ENCODE measurements around the gene PRKG1. TPM values are rescaled to one million over a fixed set of nuclear protein-coding genes. Genes with fewer than 3 reads are reported as not detected.
"Not testable (repeated sequence)": the region's sequence is repeated elsewhere in the genome, so short reads cannot be mapped to it uniquely, and the experiment has no call there.

PRKG1 gene
- total RNA-seq, 2 donors from 2014 or later: 94.5 to 96.0 TPM

DNA sequence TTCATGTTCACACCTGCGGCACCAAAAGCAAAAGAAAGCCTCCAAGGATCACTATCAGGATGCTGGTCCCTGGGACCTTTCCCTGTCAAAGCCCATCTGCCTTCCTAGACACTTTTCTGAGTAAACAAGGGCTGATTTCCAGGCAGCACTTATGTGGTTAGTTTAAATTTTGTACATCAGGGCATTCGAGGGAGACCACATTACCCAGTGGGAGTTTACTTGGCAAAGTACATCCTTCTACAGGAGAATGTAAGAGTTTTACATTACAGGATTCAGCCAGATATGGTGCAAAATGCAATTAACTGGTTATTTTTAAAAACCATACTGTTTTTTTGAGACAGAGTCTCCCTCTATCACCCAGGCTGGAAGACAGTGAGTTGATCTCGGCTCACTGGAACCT lies 493.0 kb downstream of the PRKG1 start:
- intact Hi-C loops (cut with DNase I): no loop called here
- no peak for DNase-seq (ENCODE audit: low spot score)

GRCh38 chr10:51569467-51569866 lies 495.2 kb downstream of the PRKG1 start:
- DNase-seq (ENCODE audit: low spot score): no peak
- intact Hi-C loops (cut with DNase I): no loop called here

DNA sequence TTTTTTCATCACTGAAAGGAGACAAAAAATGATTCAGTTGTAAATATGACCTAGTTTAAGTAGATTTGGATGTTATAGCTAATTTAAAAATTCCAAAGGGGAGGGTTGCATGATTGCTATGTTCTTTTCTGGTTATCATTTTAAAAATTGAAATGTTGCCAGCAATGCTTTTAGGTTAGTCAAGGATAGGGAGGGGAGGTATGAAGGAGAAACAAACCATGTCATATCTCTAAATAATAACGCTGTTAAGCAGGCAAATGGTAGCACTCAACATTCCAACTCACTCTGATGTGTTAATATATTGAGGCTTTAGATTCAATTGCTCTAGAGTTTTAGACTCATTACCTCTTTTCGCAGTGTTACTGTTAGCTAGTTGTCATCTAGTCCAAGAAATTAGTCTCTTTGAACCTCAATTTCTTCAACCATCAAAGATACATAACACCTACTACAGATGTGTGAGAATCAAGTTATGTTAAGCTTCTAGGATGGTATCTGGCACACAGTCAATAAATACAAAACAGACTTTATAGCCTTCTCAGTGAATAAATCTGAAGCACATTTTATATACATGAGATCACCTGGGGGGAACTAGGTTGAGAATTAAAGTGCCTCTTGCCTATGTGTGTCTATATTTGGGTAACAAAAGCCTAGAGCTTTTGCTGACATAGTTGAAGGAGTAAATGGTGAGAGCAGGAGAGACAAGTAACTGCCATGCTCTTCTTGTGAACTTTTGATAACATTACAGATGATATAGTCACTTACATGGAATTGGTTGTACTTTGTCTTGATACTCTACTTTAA lies 500.2 kb downstream of the PRKG1 start:
- intact Hi-C loops (cut with DNase I): no loop called here
- DNase-seq (ENCODE audit: low spot score): no peak

GRCh38 chr10:51581196-51581595 lies 506.9 kb downstream of the PRKG1 start:
- intact Hi-C loops (cut with DNase I); DNase-seq (ENCODE audit: low spot score): not testable (repeated sequence)

DNA sequence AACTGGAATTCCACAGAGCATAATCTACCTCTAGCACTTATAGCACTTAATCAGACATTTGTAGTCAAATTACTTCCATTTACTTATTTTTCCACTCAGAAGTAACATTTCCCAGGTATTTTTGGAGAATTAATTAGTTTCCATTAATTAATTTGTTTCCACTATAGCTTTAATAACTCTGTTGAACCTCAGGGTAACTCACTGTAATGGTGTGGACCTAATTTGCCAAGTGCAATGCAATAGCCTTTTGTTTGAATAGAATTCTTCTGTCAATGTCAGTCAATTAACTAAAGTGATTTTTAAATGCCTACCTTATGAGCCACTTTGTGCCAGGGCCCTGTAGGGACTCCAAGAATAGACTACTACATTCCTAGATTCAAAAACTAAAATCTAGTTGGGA lies 509.7 kb downstream of the PRKG1 start:
- intact Hi-C loops (cut with DNase I): no loop called here
- no peak for DNase-seq (ENCODE audit: low spot score)

- no peak for DNase-seq (ENCODE audit: low spot score)
- intact Hi-C loops (cut with DNase I): no loop called here
Observed at GRCh38 chr10:51585742-51586141, 511.5 kb downstream of the PRKG1 start.

DNA sequence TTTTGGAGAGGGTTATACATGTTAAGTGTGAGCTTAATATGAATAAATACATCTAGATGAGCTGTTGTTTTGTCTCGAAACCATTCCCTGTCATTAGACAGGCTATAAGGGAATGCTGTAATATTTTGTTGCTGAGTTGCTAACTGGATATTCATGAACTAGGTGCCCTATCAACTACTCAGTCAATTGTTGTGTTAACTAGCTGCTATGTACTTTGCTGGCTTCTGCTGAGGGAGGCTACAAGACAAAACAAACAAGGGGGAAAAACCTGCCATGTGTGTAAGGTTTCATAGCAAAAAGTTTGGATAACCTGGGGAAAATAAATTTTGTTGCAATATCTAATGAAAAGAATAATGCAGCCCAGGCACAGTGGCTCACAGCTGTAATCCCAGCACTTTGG lies 514.7 kb downstream of the PRKG1 start:
- no peak for DNase-seq (ENCODE audit: low spot score)
- intact Hi-C loops (cut with DNase I): no loop called here

DNA sequence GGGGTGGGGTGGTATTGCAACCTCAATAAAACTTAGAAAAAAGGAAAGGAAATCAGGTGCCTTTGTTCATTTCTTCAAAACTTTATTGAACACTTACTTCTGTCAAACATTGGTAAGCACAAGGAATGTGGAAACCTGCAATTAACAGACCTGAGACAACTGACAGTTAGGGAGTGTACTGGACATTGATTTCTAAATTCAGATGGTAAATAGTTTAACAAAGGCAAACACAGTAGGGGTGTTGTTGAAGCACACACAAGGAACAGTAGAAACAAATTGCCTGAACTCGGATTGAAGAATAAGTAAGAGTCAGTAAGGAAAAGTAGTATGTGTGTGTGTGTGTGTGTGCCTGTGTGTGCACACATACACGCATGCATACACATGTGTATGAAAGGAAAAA lies 516.5 kb downstream of the PRKG1 start:
- DNase-seq (ENCODE audit: low spot score): no peak
- intact Hi-C loops (cut with DNase I): no loop called here

DNA sequence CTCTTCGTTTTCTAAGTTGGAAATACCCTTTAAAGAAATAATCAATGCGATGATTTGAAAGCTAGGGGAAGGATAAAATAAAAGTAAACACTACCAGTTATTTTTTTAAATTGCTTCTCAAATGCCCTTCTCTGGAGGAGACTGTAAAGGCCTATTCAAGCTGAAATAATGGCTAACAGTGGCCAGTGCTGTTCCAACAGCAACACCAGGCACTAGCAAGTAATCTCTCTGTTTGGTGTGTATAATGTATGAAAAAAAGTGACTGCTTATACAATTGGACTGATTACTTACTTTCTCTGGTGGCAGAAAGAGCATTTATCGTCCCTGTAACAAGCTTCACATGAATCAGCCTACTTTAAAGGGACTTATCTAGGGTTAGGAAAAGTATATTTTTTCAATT lies 522.4 kb downstream of the PRKG1 start:
- intact Hi-C loops (cut with DNase I): no loop called here
- no peak for DNase-seq (ENCODE audit: low spot score)

GRCh38 chr10:51599647-51600046 lies 525.4 kb downstream of the PRKG1 start:
- intact Hi-C loops (cut with DNase I): no loop called here

DNA sequence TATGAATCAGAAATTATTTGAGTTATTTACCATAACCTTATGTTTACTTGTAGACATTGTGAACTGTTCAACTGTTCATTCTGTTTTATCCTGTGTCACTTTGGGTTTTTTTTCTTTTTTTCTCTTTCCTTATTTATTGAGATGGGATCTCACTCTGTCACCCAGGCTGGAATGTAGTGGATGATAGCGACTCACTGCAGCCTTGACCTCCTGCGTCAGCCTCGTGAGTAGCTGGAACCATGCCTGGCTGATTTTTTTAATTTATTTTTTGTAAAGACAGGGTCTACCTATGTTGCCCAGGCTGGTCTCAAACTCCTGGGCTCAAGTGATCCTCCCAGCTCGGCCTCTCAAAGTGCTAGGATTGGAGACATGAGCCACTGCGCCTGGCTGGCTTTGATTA lies 528.0 kb downstream of the PRKG1 start:
- intact Hi-C loops (cut with DNase I): no loop called here
- DNase-seq (ENCODE audit: low spot score): no peak

More at GRCh38 chr10:51599647-51600046, 525.4 kb downstream of the PRKG1 start:
- no peak for DNase-seq (ENCODE audit: low spot score)

DNA sequence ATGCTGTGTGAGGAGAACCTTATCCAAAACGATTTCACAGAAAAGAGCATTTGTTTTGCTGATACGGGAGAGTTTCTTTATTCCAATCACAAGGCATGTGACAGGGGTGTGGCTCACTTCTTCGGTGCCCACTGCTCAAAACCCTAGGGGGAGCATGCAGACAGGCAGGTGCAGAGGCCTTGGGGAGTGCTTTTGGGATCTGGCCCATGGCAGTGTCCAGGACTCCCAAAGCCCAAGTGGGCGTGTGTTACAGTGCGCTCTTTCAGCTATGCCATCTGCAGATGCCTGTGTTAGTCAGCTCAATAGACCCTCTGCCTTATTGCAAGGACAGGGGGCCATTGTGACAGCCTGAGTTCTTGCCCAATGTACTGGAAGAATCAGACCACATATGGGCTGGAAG lies 530.3 kb downstream of the PRKG1 start:
- intact Hi-C loops (cut with DNase I): no loop called here
- DNase-seq (ENCODE audit: low spot score): no peak

DNA sequence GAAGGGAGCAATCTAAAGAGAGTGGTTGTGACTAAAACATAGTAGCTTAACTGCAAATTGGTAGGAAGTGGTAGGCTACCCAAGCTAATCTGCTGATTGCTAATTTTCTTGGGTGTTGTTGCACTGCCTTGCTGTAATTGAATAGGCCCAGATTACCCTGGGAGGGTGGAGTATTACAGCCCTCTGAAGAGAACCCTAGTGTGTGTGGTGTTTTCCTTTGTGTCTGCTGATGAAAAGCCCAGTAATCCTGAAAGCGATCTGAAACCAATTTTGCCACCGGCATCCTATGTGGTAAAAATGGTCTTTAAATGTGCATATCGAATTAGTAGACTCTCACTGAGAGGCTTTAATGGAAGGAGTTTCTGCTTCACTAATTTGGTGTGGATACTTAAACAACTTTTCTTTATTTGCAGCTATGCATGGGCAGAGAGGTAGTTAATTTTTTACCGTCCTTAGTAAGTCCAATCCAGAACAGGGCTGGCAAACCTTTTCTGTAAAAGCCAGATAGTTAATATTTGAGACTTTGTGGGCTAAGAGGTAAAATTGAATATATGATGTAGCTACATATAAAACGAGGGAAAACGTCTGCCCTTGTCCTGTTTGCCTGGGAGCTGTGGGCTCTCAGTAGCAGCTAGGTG lies 532.7 kb downstream of the PRKG1 start:
- DNase-seq (ENCODE audit: low spot score): no peak
- intact Hi-C loops (cut with DNase I): no loop called here

DNA sequence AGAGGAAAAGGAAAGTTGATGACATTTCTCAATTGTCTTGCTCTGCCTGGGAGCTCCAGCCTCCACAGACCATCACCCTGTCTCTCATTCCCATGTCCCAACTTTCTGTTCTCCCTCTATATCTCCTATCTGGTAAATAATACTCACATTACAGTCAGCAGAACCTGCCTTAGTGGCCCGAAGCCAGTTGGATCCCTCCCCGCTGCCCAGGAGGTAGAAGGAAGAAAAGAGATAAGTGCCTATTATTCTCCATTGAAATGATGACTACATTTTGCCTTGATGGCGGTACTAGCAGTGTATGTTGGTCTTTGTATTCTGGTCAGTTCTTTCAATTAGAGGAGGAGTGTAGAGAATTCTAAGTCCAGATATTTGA lies 533.2 kb downstream of the PRKG1 start:
- intact Hi-C loops (cut with DNase I): no loop called here
- no peak for DNase-seq (ENCODE audit: low spot score)

GRCh38 chr10:51608211-51608610 lies 533.9 kb downstream of the PRKG1 start:
- DNase-seq (ENCODE audit: low spot score): no peak
- intact Hi-C loops (cut with DNase I): no loop called here

- intact Hi-C loops (cut with DNase I): no loop called here
- DNase-seq (ENCODE audit: low spot score): no peak
Observed at GRCh38 chr10:51615764-51616298, 541.5 kb downstream of the PRKG1 start.

DNA sequence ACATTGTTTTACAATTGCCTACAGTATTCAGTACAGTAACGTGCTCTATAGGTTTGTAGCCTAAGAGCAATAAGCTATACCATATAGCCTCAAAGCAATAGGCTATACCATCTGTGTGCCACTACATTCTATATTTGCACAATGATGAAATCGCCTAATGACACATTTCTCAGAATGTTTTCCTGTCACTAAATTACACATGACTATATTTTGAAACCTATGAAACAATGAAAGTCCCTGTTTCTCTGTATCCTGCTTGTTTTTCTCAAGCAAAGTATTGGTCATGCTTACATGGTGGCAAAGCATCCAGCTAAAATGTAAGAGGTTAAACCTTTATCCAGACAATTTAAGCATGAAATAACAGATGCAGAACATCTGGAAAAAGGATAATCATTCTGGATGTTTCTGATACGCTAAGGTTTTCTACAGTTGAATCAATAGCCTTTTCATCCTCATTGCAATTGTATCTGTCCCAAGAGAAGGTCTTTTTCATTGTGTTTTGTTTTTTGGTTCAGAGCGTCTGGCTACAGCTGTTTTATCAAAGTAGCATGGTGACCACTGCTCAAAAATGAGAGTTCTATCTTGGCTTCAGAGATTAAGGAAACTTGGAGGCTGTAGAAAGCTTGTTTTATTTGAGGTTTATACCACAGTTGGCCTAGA lies 543.4 kb downstream of the PRKG1 start:
- intact Hi-C loops (cut with DNase I): no loop called here
- DNase-seq (ENCODE audit: low spot score): no peak

GRCh38 chr10:51619365-51619764 lies 545.1 kb downstream of the PRKG1 start:
- intact Hi-C loops (cut with DNase I): loop anchor here in 1 of 2 donors (1.0 kb wide), 1 partner anchor 30 kb away; no protein-coding TSS in a partner anchor
- DNase-seq (ENCODE audit: low spot score): no peak

GRCh38 chr10:51620131-51620530 lies 545.8 kb downstream of the PRKG1 start:
- DNase-seq (ENCODE audit: low spot score): no peak
- intact Hi-C loops (cut with DNase I): no loop called here

- no peak for DNase-seq (ENCODE audit: low spot score)
- intact Hi-C loops (cut with DNase I): no loop called here
Observed at GRCh38 chr10:51624013-51624412, 549.7 kb downstream of the PRKG1 start.

Measured in posterior vena cava (tissue), 2 donors.